HepG2 (cell line): ENCODE data around the gene FN1. TPM values are rescaled to one million over a fixed set of nuclear protein-coding genes. Genes with fewer than 3 reads are reported as not detected.

Experiments used
- ARNT ChIP-seq: fragments of 450-650 bp; IDR thresholded peaks from 2 replicates; pipeline ENCODE4 v1.6.1; 2017
- CC2D1A ChIP-seq: sonication (generic); formaldehyde crosslinking; IDR thresholded peaks from 2 replicates; pipeline ENCODE4 v1.8.1; 2023; ENCODE audit warnings: mild to moderate bottlenecking, missing genetic modification reagents
- EP300 ChIP-seq, 3 experiments: sonication (generic) in 1 of 3; formaldehyde crosslinking in 1 of 3; IDR thresholded peaks; 2 replicates each; pipeline versions ENCODE4 v1.5.1 to v1.6.1; 2011 to 2020; ENCODE audit warnings: low read depth in 2 of 3, low read length in 2 of 3, borderline replicate concordance in 1 of 3, improper control_type of control experiment in 1 of 3, mild to moderate bottlenecking in 1 of 3, missing genetic modification reagents in 1 of 3, moderate library complexity in 1 of 3
- GATA4 ChIP-seq: sonication (generic); IDR thresholded peaks from 2 replicates; pipeline ENCODE4 v1.6.1; 2016; ENCODE audit warnings: antibody characterized with exemption, low read depth, borderline replicate concordance
- KDM5B ChIP-seq: sonication (generic); formaldehyde crosslinking; IDR thresholded peaks from 2 replicates; pipeline ENCODE4 v1.4.0; 2020; ENCODE audit warnings: missing genetic modification reagents, mild to moderate bottlenecking, borderline replicate concordance
- KLF16 ChIP-seq, 2 experiments: sonication (generic) in 1 of 2; formaldehyde crosslinking in 1 of 2; IDR thresholded peaks; 2 replicates each; pipeline versions ENCODE4 v1.6.1 to v1.8.0; 2016 to 2023; ENCODE audit warnings: missing genetic modification reagents in 2 of 2, missing compliant biosample characterization in 1 of 2
- MED1 ChIP-seq: sonication (generic); formaldehyde crosslinking; IDR thresholded peaks from 2 replicates; pipeline ENCODE4 v1.4.0; 2020; ENCODE audit warnings: missing genetic modification reagents
- MLX ChIP-seq: IDR thresholded peaks from 2 replicates; pipeline ENCODE4 v1.6.1; 2016
- NCOR1 ChIP-seq: fragments of 200-600 bp; sonication (generic); IDR thresholded peaks from 2 replicates; pipeline ENCODE4 v1.7.0; 2017; ENCODE audit warnings: antibody characterized with exemption, low read length, borderline replicate concordance
- RNF219 ChIP-seq: sonication (generic); formaldehyde crosslinking; IDR thresholded peaks from 2 replicates; pipeline ENCODE4 v1.5.0; 2020; ENCODE audit warnings: mild to moderate bottlenecking, missing genetic modification reagents
- THYN1 ChIP-seq: sonication (generic); formaldehyde crosslinking; IDR thresholded peaks from 2 replicates; pipeline ENCODE4 v1.8.1; 2023; ENCODE audit warnings: low read depth, mild to moderate bottlenecking, moderate library complexity, missing genetic modification reagents, borderline replicate concordance
- TP53 ChIP-seq: sonication (generic); formaldehyde crosslinking; conservative IDR thresholded peaks from 2 replicates; pipeline ENCODE4 v1.4.0; 2020; ENCODE audit warnings: missing genetic modification reagents
- ZFP36L2 ChIP-seq: sonication (generic); formaldehyde crosslinking; IDR thresholded peaks from 2 replicates; pipeline ENCODE4 v1.4.0; 2020; ENCODE audit warnings: missing genetic modification reagents
- ZNF230 ChIP-seq: sonication (generic); formaldehyde crosslinking; IDR thresholded peaks from 2 replicates; pipeline ENCODE4 v1.4.0; 2020; ENCODE audit warnings: mild to moderate bottlenecking, missing genetic modification reagents
- ZNF296 ChIP-seq: sonication (generic); formaldehyde crosslinking; conservative IDR thresholded peaks from 2 replicates; pipeline ENCODE4 v1.5.0; 2020; ENCODE audit warnings: mild to moderate bottlenecking, missing genetic modification reagents
- ZNF512 ChIP-seq: sonication (generic); formaldehyde crosslinking; IDR thresholded peaks from 2 replicates; pipeline ENCODE4 v1.4.0; 2020; ENCODE audit warnings: mild to moderate bottlenecking, missing genetic modification reagents
- ZNF577 ChIP-seq: sonication (generic); formaldehyde crosslinking; IDR thresholded peaks from 2 replicates; pipeline ENCODE4 v1.4.0; 2020; ENCODE audit warnings: mild to moderate bottlenecking, low read depth, missing genetic modification reagents, borderline replicate concordance
- ZNF710 ChIP-seq: sonication (generic); formaldehyde crosslinking; IDR thresholded peaks from 2 replicates; pipeline ENCODE4 v1.5.0; 2020; ENCODE audit warnings: mild to moderate bottlenecking, missing genetic modification reagents, borderline replicate concordance
- ZNF776 ChIP-seq: sonication (generic); formaldehyde crosslinking; IDR thresholded peaks from 2 replicates; pipeline ENCODE4 v1.4.0; 2020; ENCODE audit warnings: mild to moderate bottlenecking, missing genetic modification reagents
- polyA plus RNA-seq, 8 experiments: library from polyadenylated mRNA; depleted of rRNA in 3 of 8; stranded (reverse) in 7 of 8; unstranded in 1 of 8; fragments of >200 nt; fragmentation: Illumina TruSeq in 4 of 8; extraction: Trizol in 4 of 8; gene quantifications; 2 replicates each; pipeline versions ENCODE4 v1.2.1 to v1.2.3, GENCODE V29; 2011 to 2016; ENCODE audit warnings: low read depth in 4 of 8, missing spikeins in 1 of 8, mixed read lengths in 1 of 8; ENCODE audit not compliant: insufficient read depth in 1 of 8
- total RNA-seq, 5 experiments: library from RNA; depleted of rRNA; stranded (reverse); fragments of >200 nt; fragmentation: Illumina TruSeq; extraction: Trizol; gene quantifications; 2 replicates each; pipeline ENCODE4 v1.2.3, GENCODE V29; 2016; ENCODE audit warnings: low read depth in 1 of 5

The FN1 gene
- total and polyA plus RNA-seq, 2 of the 13 experiments (the other 11 are each of a cell fraction or from before 2014, with no cell fraction given): 1,847 to 6,471 TPM

GRCh38 chr2:215423928-215424540 lies 11.8 kb downstream of the FN1 start (continued):
- peak; percentile 38; the same call in 1 of the 2 replicates for TF ChIP-seq ZNF230 (CRISPR knock-in tag)
- TF ChIP-seq RNF219 (CRISPR knock-in tag): no peak
- TF ChIP-seq MED1 (CRISPR knock-in tag): peak; percentile 31; the same call in 1 of the 2 replicates
- no peak for TF ChIP-seq ZNF577 (CRISPR knock-in tag)
- TF ChIP-seq NCOR1: no peak
- no peak for TF ChIP-seq ARNT
- TF ChIP-seq CC2D1A (CRISPR knock-in tag): 0 out of 2 replicates have a peak, but pooled peaks have one; percentile 16
- TF ChIP-seq ZFP36L2 (CRISPR knock-in tag): no peak
- no peak for TF ChIP-seq ZNF296 (CRISPR knock-in tag)
- TF ChIP-seq GATA4: no peak
- TF ChIP-seq EP300 (IDR thresholded peaks at IDR 0.05; ENCODE audit: low read depth in 2 of 2, low read length in 2 of 2): no peak
- 0 out of 2 replicates have a peak, but pooled peaks have one; percentile 47 for TF ChIP-seq EP300 (CRISPR knock-in tag; IDR thresholded peaks at IDR 0.05; ENCODE audit: borderline replicate concordance)
- TF ChIP-seq ZNF776 (CRISPR knock-in tag): 0 out of 2 replicates have a peak, but pooled peaks have one; percentile 58
- TF ChIP-seq KLF16 (CRISPR knock-in tag; IDR thresholded peaks at IDR 0.05): no peak
- TF ChIP-seq MLX (CRISPR knock-in tag): no peak
- 0 out of 2 replicates have a peak, but pooled peaks have one; percentile 49 for TF ChIP-seq KDM5B (CRISPR knock-in tag)
- 0 out of 2 replicates have a peak, but pooled peaks have one; percentile 31 for TF ChIP-seq ZNF512 (CRISPR knock-in tag)
- TF ChIP-seq THYN1 (CRISPR knock-in tag): no peak
- TF ChIP-seq ZNF710 (CRISPR knock-in tag): peak; percentile 34; the same call in 1 of the 2 replicates
- 0 out of 2 replicates have a peak, but pooled peaks have one; percentile 37 for TF ChIP-seq TP53 (CRISPR knock-in tag)
